ENCODE data around the gene SDF2. TPM values are rescaled to one million over a fixed set of nuclear protein-coding genes. Genes with fewer than 3 reads are reported as not detected.

The SDF2 gene
- total and polyA plus RNA-seq, 2 of the 4 experiments (the other 2 are of a cell fraction): 76.0 to 81.7 TPM

- peak overlapping the region; percentile 82 for H2BK5ac ChIP-seq (ENCODE audit: low read depth, low read length, poor library complexity, severe bottlenecking)
- ChIA-PET POLR2A (ENCODE audit: unreplicated experiment) (no interaction called here), CTCF (interaction anchor here (0.8 to 1.0 kb wide), 3 partner anchors 11 to 33 kb away, joined by 3 to 5 read pairs (median 3); no protein-coding TSS in a partner anchor)
- H2BK15ac ChIP-seq (ENCODE audit: low read depth, low read length): no peak overlapping the region
- no peak for TF ChIP-seq FOS (IDR thresholded peaks at IDR 0.05; ENCODE audit: low read depth, low read length)
- no peak for TF ChIP-seq CEBPB (IDR thresholded peaks at IDR 0.05; ENCODE audit: low read depth, low read length)
- TF ChIP-seq NFE2L2 (IDR thresholded peaks at IDR 0.05; ENCODE audit: low read depth, low read length): no peak
- TF ChIP-seq MAZ (IDR thresholded peaks at IDR 0.05; ENCODE audit: borderline replicate concordance, low read depth, low read length): no peak
- TF ChIP-seq ELK1 (IDR thresholded peaks at IDR 0.05; ENCODE audit: borderline replicate concordance, low read depth, low read length): no peak
- no peak for TF ChIP-seq USF2 (IDR thresholded peaks at IDR 0.05; ENCODE audit: low read depth, low read length)
- TF ChIP-seq CTCF (conservative IDR thresholded peaks at IDR 0.05; ENCODE audit: low read depth, low read length): no peak
- TF ChIP-seq SMC3 (IDR thresholded peaks at IDR 0.05; ENCODE audit: low read depth, low read length): no peak
- no peak for TF ChIP-seq MXI1 (IDR thresholded peaks at IDR 0.05; ENCODE audit: borderline replicate concordance, low read depth, low read length)
- dilution Hi-C loops (cut with HindIII; ENCODE audit: low sequenced_read_pairs, unreplicated experiment): no loop called here
- WGBS, 2 experiments (ENCODE audit: extremely low coverage in 2 of 2, insufficient read length in 1 of 2): no CpG with 5 or more reads among the region's 8 CpGs
- H3K27ac ChIP-seq (ENCODE audit: insufficient read depth, low read length): peak overlapping the region; percentile 86
- ATAC-seq (ENCODE audit: low read depth) (no peak), DNase-seq (no peak)
- intact Hi-C loops (cut with micrococcal nuclease): loop anchor here (2.0 kb wide), 1 partner anchor 65 kb away; the partner anchor contains the start of gene PROCA1
- peak overlapping the region; percentile 74; the same call in 1 of the 2 replicates for H3K56ac ChIP-seq (ENCODE audit: extremely low read depth, insufficient read depth, low read length)
- H2AK5ac ChIP-seq (ENCODE audit: low read depth, low read length): peak overlapping the region; percentile 93
- H4K5ac ChIP-seq (ENCODE audit: low read depth, low read length): peak overlapping the region; percentile 85
- H2BK20ac ChIP-seq (ENCODE audit: low read depth, low read length): no peak overlapping the region
- peak overlapping the region; percentile 82 for H3K4me2 ChIP-seq (ENCODE audit: low read depth, low read length)
- peak overlapping the region; percentile 77 for H3K4me3 ChIP-seq (ENCODE audit: insufficient read depth, low read depth, low read length)
- in situ Hi-C loops (cut with MboI; ENCODE audit: low sequenced_read_pairs): no loop called here
- peak overlapping the region; percentile 94 for H2AFZ ChIP-seq (replicated peaks; ENCODE audit: low read length, poor library complexity)
- H4K20me1 ChIP-seq (ENCODE audit: insufficient read depth, low read length): peaks cover 13% of the 10 kb centered on the region; the same call in 1 of the 2 replicates
- H4K91ac ChIP-seq (ENCODE audit: insufficient read depth, low read depth, low read length): peak overlapping the region; percentile 54
- H3K36me3 ChIP-seq (ENCODE audit: control insufficient read depth, insufficient read depth, low read length): peaks cover 27% of the 10 kb centered on the region
- H3K18ac ChIP-seq (ENCODE audit: low read depth, low read length): no peak overlapping the region
- H3K4ac ChIP-seq (ENCODE audit: low read depth, low read length): peak overlapping the region; percentile 78
- H2AK9ac ChIP-seq (replicated peaks; ENCODE audit: low read depth, low read length, poor library complexity): peak overlapping the region; percentile 81
- H3K9me1 ChIP-seq (ENCODE audit: insufficient read depth, low read length): no peaks in the 10 kb centered on the region
- H3K23ac ChIP-seq (ENCODE audit: low read depth, low read length): peak overlapping the region; percentile 14
- peak overlapping the region; percentile 64; the same call in 1 of the 2 replicates for H3K14ac ChIP-seq (replicated peaks; ENCODE audit: low read depth, low read length)
- H3K4me1 ChIP-seq (ENCODE audit: control insufficient read depth, insufficient read depth, low read length): peaks cover 2% of the 10 kb centered on the region; the same call in 1 of the 2 replicates
- peak overlapping the region; percentile 83 for H3K9ac ChIP-seq (ENCODE audit: low read depth, low read length)
- BruUV-seq (replicated peaks): no TSS peak
- no peaks in the 10 kb centered on the region for H3K27me3 ChIP-seq (ENCODE audit: control insufficient read depth, insufficient read depth, low read length)
- H2BK120ac ChIP-seq (ENCODE audit: low read depth, low read length): no peak overlapping the region
- H3K9me3 ChIP-seq (ENCODE audit: control insufficient read depth, insufficient read depth, low read length): no peaks in the 10 kb centered on the region
- peak overlapping the region; percentile 81 to 92 for H4K8ac ChIP-seq (ENCODE audit: low read depth in 2 of 2, low read length in 2 of 2)
- H3K79me1 ChIP-seq (ENCODE audit: low read depth in 1 of 2, low read length in 2 of 2): peaks cover 32 to 54% of the 10 kb centered on the region in 2 experiments
Observed at GRCh38 chr17:28645576-28645939, 16.1 kb downstream of the SDF2 start.
